Measurements from ENCODE around the gene CDYL. TPM values are rescaled to one million over a fixed set of nuclear protein-coding genes. Genes with fewer than 3 reads are reported as not detected.

CDYL gene
- polyA plus RNA-seq, 1 of the 3 experiments (the other 2 are of a cell fraction), result 13.3 TPM

DNA sequence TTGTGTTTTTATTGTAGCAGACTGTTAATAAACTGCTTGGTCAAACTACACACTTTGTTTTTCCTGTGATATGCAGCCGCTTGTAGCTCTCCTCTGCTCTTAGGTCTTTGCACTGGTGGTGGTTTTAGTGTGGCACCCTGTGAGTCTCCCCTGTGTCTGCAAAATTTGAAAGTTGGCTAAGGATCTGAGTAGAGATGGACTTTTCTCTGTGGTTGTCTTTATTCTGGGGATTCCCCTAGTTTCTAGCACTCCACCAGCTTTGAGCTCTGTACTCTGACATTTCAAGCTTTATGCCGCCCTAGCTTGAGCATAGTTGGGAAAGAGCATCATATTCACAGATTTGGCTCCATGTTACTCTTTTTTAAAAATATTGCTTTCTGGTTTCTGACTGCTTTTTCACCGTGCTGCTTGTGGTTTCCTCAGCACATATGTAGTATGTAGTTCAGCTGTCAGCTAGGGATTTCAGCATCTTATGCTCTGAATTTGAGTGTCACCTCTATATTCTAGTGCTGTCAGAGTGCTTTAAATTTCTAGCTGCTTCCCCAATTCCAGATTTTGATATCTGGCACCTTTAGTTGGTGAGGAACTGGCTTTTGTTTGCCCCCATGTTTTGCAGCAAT is 25.4 kb downstream of the CDYL start:
- H4K20me1 ChIP-seq (ENCODE audit: insufficient read depth), result peaks cover 45% of the 10 kb centered on the region
- CTCF ChIA-PET, result interaction anchor here (0.9 kb wide), 1 partner anchor 21 kb away, joined by 3 read pairs; no protein-coding TSS in a partner anchor

DNA sequence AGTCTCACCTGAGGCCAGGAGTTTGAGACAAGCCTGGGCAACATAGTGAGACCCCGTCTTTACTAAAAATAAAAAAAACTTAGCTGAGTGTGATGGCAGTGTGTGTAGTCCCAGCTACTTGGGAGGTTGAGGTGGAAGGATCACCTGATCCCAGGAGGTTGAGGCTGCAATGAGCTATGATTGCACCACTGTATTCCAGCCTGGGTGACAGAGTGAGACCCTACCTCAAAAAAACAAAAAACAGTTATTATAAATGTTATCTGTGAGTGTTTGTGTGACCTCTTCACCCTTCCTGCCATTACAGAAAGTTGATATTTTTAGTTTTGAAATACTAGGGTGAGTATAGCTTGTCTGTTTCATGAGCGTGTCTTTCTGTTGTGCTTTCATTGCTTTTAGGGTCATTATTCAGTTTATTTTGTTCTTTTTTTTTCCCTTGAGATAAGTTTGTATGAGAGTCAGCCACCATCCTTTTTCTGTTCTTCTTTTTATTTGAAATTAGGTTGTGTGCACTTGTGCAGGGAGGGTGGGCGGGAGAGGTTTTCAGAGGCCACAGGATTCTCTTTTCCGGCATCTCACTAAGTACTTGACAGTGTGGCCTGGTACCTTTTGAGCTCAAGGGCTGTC is 26.2 kb downstream of the CDYL start:
- Histone ChIP-seq H3K27ac (ENCODE audit: low read depth in 2 of 2, low read length in 1 of 2) (no peak overlapping the region), H3K9ac (no peak overlapping the region), H3K36me3 (replicated peaks in 1 of 2; ENCODE audit: control insufficient read depth in 1 of 2, insufficient read depth in 2 of 2, low read length in 1 of 2) (no peaks in the 10 kb centered on the region), H3K9me2 (no peaks in the 10 kb centered on the region), H3K79me2 (ENCODE audit: insufficient read depth) (peaks cover 89% of the 10 kb centered on the region), H4K20me1 (ENCODE audit: insufficient read depth) (peaks cover 54% of the 10 kb centered on the region), H3K27me3 (ENCODE audit: insufficient read depth) (no peaks in the 10 kb centered on the region), H2AFZ (ENCODE audit: low read depth) (no peak overlapping the region), H3K4me3 (ENCODE audit: low read depth in 2 of 2, low read length in 1 of 2) (no peak overlapping the region), H3K9me3 (peaks cover 13% of the 10 kb centered on the region; the same call in 1 of the 2 replicates), H3K4me2 (no peak overlapping the region), H3K4me1 (ENCODE audit: control insufficient read depth in 1 of 2, insufficient read depth in 2 of 2, low read depth in 1 of 2, low read length in 1 of 2) (peaks cover 0 to 18% of the 10 kb centered on the region in 2 experiments; a peak in 3 of 4 replicates), H3F3A (replicated peaks; ENCODE audit: insufficient read depth) (no peaks in the 10 kb centered on the region)
- CTCF ChIA-PET, result interaction anchor here (0.8 to 1.4 kb wide), 4 partner anchors 9 to 22 kb away, joined by 3 to 4 read pairs (median 3); no protein-coding TSS in a partner anchor
- no peak for TF ChIP-seq GABPA (IDR thresholded peaks at IDR 0.05; ENCODE audit: low read depth)
- no peak for TF ChIP-seq TCF12 (IDR thresholded peaks at IDR 0.05)
- TF ChIP-seq ELF1 (IDR thresholded peaks at IDR 0.05), result no peak
- 95% methylated on average over 4 of the region's 4 CpGs for WGBS (ENCODE audit: low lambda C conversion rate)
- POLR2A ChIA-PET, result no interaction called here
- DNase-seq, result no peak

More for the DNA sequence above, 25.4 kb downstream of the CDYL start:
- no peak for TF ChIP-seq RAD21 (IDR thresholded peaks at IDR 0.05; ENCODE audit: low read length)
- TF ChIP-seq, protein P1, sequence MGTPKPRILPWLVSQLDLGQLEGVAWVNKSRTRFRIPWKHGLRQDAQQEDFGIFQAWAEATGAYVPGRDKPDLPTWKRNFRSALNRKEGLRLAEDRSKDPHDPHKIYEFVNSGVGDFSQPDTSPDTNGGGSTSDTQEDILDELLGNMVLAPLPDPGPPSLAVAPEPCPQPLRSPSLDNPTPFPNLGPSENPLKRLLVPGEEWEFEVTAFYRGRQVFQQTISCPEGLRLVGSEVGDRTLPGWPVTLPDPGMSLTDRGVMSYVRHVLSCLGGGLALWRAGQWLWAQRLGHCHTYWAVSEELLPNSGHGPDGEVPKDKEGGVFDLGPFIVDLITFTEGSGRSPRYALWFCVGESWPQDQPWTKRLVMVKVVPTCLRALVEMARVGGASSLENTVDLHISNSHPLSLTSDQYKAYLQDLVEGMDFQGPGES (IDR thresholded peaks at IDR 0.05; ENCODE audit: low read depth, low read length), result no peak
- TF ChIP-seq JUND (IDR thresholded peaks at IDR 0.05), result no peak
- H2AFZ ChIP-seq (ENCODE audit: low read depth), result no peak overlapping the region
- H3K9me2 ChIP-seq, result no peaks in the 10 kb centered on the region
- H3K4me3 ChIP-seq (ENCODE audit: low read depth in 2 of 2, low read length in 1 of 2), result no peak overlapping the region
- H3K4me1 ChIP-seq (ENCODE audit: control insufficient read depth in 1 of 2, insufficient read depth in 2 of 2, low read depth in 1 of 2, low read length in 1 of 2), result peaks cover 0 to 18% of the 10 kb centered on the region in 2 experiments; a peak in 3 of 4 replicates
- H3K9me3 ChIP-seq, result peaks cover 13% of the 10 kb centered on the region; the same call in 1 of the 2 replicates
- H3K79me2 ChIP-seq (ENCODE audit: insufficient read depth), result peaks cover 91% of the 10 kb centered on the region
- POLR2A ChIA-PET, result no interaction called here
- no peaks in the 10 kb centered on the region for H3K36me3 ChIP-seq (replicated peaks in 1 of 2; ENCODE audit: control insufficient read depth in 1 of 2, insufficient read depth in 2 of 2, low read length in 1 of 2)
- H3K27ac ChIP-seq (ENCODE audit: low read depth in 2 of 2, low read length in 1 of 2), result no peak overlapping the region
- WGBS (ENCODE audit: low lambda C conversion rate), result 98% methylated on average over 3 of the region's 3 CpGs
- no peak overlapping the region for H3K4me2 ChIP-seq
- no peak for DNase-seq
- no peak overlapping the region for H3K9ac ChIP-seq
- H3K27me3 ChIP-seq (ENCODE audit: insufficient read depth), result no peaks in the 10 kb centered on the region
- no peaks in the 10 kb centered on the region for H3F3A ChIP-seq (replicated peaks; ENCODE audit: insufficient read depth)

DNA sequence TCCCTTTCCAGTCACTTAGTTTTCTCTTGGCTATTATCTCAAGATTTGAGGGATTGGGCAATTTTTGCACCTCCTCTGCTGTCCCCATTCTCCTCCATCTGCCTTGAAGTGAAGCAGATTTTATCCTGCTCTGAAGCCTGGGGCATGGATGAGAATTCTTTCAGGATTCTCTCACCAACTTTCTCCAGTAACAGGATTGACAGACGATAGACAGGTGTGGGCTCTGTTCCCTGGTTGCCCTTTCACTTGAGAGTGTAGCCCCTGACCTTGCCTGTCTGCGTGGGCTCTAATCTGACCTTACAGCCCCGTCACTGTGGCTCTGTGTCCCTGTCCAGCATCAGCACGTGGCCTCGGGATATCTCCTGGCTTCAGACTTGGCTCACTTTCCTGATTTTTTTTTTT is 27.1 kb downstream of the CDYL start:
- Histone ChIP-seq H3K27me3 (ENCODE audit: insufficient read depth) (no peaks in the 10 kb centered on the region), H3K9ac (no peak overlapping the region), H4K20me1 (ENCODE audit: insufficient read depth) (peaks cover 60% of the 10 kb centered on the region), H3K9me3 (peaks cover 13% of the 10 kb centered on the region; the same call in 1 of the 2 replicates), H3F3A (replicated peaks; ENCODE audit: insufficient read depth) (no peaks in the 10 kb centered on the region), H3K4me2 (no peak overlapping the region), H3K9me2 (no peaks in the 10 kb centered on the region), H3K4me1 (ENCODE audit: control insufficient read depth in 1 of 2, insufficient read depth in 2 of 2, low read depth in 1 of 2, low read length in 1 of 2) (peaks cover 0 to 18% of the 10 kb centered on the region in 2 experiments; a peak in 3 of 4 replicates), H2AFZ (ENCODE audit: low read depth) (no peak overlapping the region), H3K4me3 (ENCODE audit: low read depth in 2 of 2, low read length in 1 of 2) (no peak overlapping the region), H3K36me3 (replicated peaks in 1 of 2; ENCODE audit: control insufficient read depth in 1 of 2, insufficient read depth in 2 of 2, low read length in 1 of 2) (no peaks in the 10 kb centered on the region), H3K79me2 (ENCODE audit: insufficient read depth) (peaks cover 88% of the 10 kb centered on the region), H3K27ac (ENCODE audit: low read depth in 2 of 2, low read length in 1 of 2) (no peak overlapping the region)
- peak; percentile 41 for DNase-seq
- 57% methylated on average over 5 of the region's 5 CpGs for WGBS (ENCODE audit: low lambda C conversion rate)
- ChIA-PET POLR2A (no interaction called here), CTCF (interaction anchor here (1.0 to 1.4 kb wide), 2 partner anchors 13 to 16 kb away, joined by 3 read pairs; no protein-coding TSS in a partner anchor)
- TF ChIP-seq, protein P2, sequence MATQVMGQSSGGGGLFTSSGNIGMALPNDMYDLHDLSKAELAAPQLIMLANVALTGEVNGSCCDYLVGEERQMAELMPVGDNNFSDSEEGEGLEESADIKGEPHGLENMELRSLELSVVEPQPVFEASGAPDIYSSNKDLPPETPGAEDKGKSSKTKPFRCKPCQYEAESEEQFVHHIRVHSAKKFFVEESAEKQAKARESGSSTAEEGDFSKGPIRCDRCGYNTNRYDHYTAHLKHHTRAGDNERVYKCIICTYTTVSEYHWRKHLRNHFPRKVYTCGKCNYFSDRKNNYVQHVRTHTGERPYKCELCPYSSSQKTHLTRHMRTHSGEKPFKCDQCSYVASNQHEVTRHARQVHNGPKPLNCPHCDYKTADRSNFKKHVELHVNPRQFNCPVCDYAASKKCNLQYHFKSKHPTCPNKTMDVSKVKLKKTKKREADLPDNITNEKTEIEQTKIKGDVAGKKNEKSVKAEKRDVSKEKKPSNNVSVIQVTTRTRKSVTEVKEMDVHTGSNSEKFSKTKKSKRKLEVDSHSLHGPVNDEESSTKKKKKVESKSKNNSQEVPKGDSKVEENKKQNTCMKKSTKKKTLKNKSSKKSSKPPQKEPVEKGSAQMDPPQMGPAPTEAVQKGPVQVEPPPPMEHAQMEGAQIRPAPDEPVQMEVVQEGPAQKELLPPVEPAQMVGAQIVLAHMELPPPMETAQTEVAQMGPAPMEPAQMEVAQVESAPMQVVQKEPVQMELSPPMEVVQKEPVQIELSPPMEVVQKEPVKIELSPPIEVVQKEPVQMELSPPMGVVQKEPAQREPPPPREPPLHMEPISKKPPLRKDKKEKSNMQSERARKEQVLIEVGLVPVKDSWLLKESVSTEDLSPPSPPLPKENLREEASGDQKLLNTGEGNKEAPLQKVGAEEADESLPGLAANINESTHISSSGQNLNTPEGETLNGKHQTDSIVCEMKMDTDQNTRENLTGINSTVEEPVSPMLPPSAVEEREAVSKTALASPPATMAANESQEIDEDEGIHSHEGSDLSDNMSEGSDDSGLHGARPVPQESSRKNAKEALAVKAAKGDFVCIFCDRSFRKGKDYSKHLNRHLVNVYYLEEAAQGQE (IDR thresholded peaks at IDR 0.05; ENCODE audit: low read depth, low read length), result peak; percentile 73; the same call in 1 of the 2 replicates
- no peak for TF ChIP-seq RAD21 (IDR thresholded peaks at IDR 0.05; ENCODE audit: low read length)
- TF ChIP-seq MXI1 (IDR thresholded peaks at IDR 0.05; ENCODE audit: low read depth, low read length), result peak; percentile 29; the same call in 1 of the 2 replicates
